H1 (cell line): Measurements from ENCODE around the gene CAPZB. TPM values are rescaled to one million over a fixed set of nuclear protein-coding genes. Genes with fewer than 3 reads are reported as not detected.

Experiments used
- KDM4A ChIP-seq: IDR thresholded peaks from one replicate; pipeline ENCODE4 v1.7.1; 2012; ENCODE audit warnings: low read depth, mild to moderate bottlenecking, moderate library complexity, low read length, inconsistent platforms; ENCODE audit not compliant: severe bottlenecking
- POLR2AphosphoS5 ChIP-seq: IDR thresholded peaks from 2 replicates; pipeline ENCODE4 v1.6.1; 2011; ENCODE audit warnings: low read depth, low read length
- RAD21 ChIP-seq, 2 experiments: IDR thresholded peaks in 1 of 2; conservative IDR thresholded peaks in 1 of 2; 2 replicates each; pipeline ENCODE4 v1.6.1; 2011; ENCODE audit warnings: low read depth in 2 of 2, low read length in 2 of 2, improper control_type of control experiment in 1 of 2, inconsistent platforms in 1 of 2, mild to moderate bottlenecking in 1 of 2, moderate library complexity in 1 of 2
- RBBP5 ChIP-seq: IDR thresholded peaks from 2 replicates; pipeline ENCODE4 v1.7.1; 2012; ENCODE audit warnings: low read depth, mild to moderate bottlenecking, inconsistent platforms, low read length, moderate library complexity, borderline replicate concordance
- SP1 ChIP-seq: IDR thresholded peaks from 2 replicates; pipeline ENCODE4 v1.6.1; 2011; ENCODE audit warnings: low read depth, low read length
- USF2 ChIP-seq: IDR thresholded peaks from 2 replicates; pipeline ENCODE4 v1.6.1; 2011; ENCODE audit warnings: low read length, improper control_type of control experiment
- polyA plus RNA-seq, 7 experiments: library from polyadenylated mRNA; depleted of rRNA in 3 of 7; stranded (reverse) in 5 of 7; unstranded in 2 of 7; fragments of >200 nt in 5 of 7; fragments of 200-250 nt in 2 of 7; gene quantifications; 1 replicate in 5 of 7; 2 replicates in 1 of 7; 4 replicates in 1 of 7; pipeline versions ENCODE4 v1.2.1 to v1.2.3, GENCODE V29; 2011 to 2013; ENCODE audit warnings: missing spikeins in 2 of 7, mixed read lengths in 2 of 7
- total RNA-seq: library from RNA; stranded (reverse); fragmentation: NEBNext Ultra II Directional; extraction: Animal tissue kit (Norgen Biotek cat#: 25700); gene quantifications from 2 replicates; pipeline ENCODE4 v1.2.1, GENCODE V29; 2021
- TF ChIP-seq, protein P1 (sequence below), 3 experiments: IDR thresholded peaks; 1 replicate in 2 of 3; 2 replicates in 1 of 3; pipeline versions ENCODE4 v1.5.1 to v1.6.1; 2011; ENCODE audit warnings: low read length in 3 of 3, mild to moderate bottlenecking in 3 of 3, inconsistent platforms in 2 of 3, low read depth in 1 of 3, moderate library complexity in 1 of 3; ENCODE audit not compliant: insufficient read depth in 1 of 3; ENCODE audit errors: control extremely low read depth in 1 of 3
- TF ChIP-seq, protein P2 (sequence below): IDR thresholded peaks from 2 replicates; pipeline ENCODE4 v1.6.1; 2012; ENCODE audit warnings: inconsistent platforms

Gene CAPZB
- total and polyA plus RNA-seq, 2 of the 8 experiments (the other 6 are each of a cell fraction or from before 2014, with no cell fraction given) = 162 to 371 TPM

DNA sequence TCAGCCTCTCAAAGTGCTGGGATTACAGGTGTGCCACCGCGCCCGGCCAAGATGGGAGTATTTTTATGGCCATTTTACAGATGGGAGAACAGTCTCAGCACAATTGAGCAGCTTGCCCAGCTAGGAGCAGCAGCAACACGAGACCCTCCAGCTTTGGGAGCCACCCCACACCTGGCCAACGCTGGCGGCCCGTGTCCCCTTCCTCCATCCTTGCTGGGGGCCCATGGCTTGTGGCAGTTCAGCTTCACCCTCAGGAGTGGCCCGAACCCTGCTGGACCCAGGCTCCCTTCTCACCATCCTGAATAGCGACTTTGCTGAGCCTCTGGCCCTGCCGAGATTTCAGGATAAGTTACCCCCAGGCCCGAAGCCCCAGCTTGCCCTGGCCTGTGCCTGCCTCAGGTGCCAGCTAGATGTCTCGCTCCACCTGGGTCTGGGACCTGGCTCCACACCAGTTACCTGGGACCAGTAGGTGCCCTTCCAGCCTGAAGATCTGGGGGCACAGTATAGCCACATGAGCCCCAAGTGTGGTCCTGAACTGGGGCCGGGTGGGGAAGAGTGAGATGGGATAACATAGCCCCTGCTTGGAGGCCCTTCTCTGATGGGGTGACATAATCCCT, 154.0 kb downstream of the CAPZB start (continued):
- TF ChIP-seq, protein P1, sequence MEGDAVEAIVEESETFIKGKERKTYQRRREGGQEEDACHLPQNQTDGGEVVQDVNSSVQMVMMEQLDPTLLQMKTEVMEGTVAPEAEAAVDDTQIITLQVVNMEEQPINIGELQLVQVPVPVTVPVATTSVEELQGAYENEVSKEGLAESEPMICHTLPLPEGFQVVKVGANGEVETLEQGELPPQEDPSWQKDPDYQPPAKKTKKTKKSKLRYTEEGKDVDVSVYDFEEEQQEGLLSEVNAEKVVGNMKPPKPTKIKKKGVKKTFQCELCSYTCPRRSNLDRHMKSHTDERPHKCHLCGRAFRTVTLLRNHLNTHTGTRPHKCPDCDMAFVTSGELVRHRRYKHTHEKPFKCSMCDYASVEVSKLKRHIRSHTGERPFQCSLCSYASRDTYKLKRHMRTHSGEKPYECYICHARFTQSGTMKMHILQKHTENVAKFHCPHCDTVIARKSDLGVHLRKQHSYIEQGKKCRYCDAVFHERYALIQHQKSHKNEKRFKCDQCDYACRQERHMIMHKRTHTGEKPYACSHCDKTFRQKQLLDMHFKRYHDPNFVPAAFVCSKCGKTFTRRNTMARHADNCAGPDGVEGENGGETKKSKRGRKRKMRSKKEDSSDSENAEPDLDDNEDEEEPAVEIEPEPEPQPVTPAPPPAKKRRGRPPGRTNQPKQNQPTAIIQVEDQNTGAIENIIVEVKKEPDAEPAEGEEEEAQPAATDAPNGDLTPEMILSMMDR (IDR thresholded peaks at IDR 0.05; ENCODE audit: control extremely low read depth in 1 of 3, insufficient read depth in 1 of 3, low read depth in 1 of 3, low read length in 3 of 3) = no peak
- no peak for TF ChIP-seq SP1
- TF ChIP-seq KDM4A = no peak
- TF ChIP-seq, protein P2, sequence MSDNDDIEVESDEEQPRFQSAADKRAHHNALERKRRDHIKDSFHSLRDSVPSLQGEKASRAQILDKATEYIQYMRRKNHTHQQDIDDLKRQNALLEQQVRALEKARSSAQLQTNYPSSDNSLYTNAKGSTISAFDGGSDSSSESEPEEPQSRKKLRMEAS = no peak
- TF ChIP-seq RBBP5 = no peak
- no peak for TF ChIP-seq USF2
- TF ChIP-seq RAD21 (IDR thresholded peaks at IDR 0.05 in 1 of 2, conservative IDR thresholded peaks at IDR 0.05 in 1 of 2; ENCODE audit: low read depth in 2 of 2, low read length in 2 of 2) = no peak
- TF ChIP-seq POLR2AphosphoS5 = no peak
